IMR-90 (cell line): ENCODE results near the gene SLC22A2. TPM values are rescaled to one million over a fixed set of nuclear protein-coding genes. Genes with fewer than 3 reads are reported as not detected.

Experiments used
- ATAC-seq: fragments of 200-7000 bp; cut with Tn5 transposase; 2 replicates; pipeline ENCODE4 v1.9.1; 2020; ENCODE audit warnings: low read depth, mild to moderate bottlenecking, moderate library complexity
- BruUV-seq: library from RNA; stranded (reverse); fragments of 400-500 nt; replicated peaks from 2 replicates; lab custom pipeline; 2021; lab: Mats Ljungman, UMichigan
- CTCF ChIA-PET: fragments of 300-600 bp; formaldehyde crosslinking; extraction: SDS; loops from one replicate; lab custom pipeline; 2021; ENCODE audit warnings: antibody characterized with exemption; lab: Yijun Ruan, JAX
- POLR2A ChIA-PET: fragments of 300-600 bp; sonication (Branson Sonifier 250); formaldehyde crosslinking; loops from one replicate; lab custom pipeline; 2022; ENCODE audit warnings: antibody characterized with exemption; ENCODE audit not compliant: unreplicated experiment; lab: Charles Lee
- DNase-seq: peaks from one replicate; pipeline ENCODE4 v3.0.0; 2013
- H2AFZ ChIP-seq: replicated peaks from 2 replicates; pipeline ENCODE3; 2013; ENCODE audit warnings: low read length, mild to moderate bottlenecking; ENCODE audit not compliant: poor library complexity
- H2AK5ac ChIP-seq: 2 replicates; pipeline ENCODE4 v1.6.1; 2013; ENCODE audit warnings: low read depth, low read length, inconsistent platforms
- H2AK9ac ChIP-seq: replicated peaks from 2 replicates; pipeline ENCODE3; 2013; ENCODE audit warnings: mild to moderate bottlenecking, low read depth, low read length, moderate library complexity; ENCODE audit not compliant: poor library complexity
- H2BK120ac ChIP-seq: 2 replicates; pipeline ENCODE4 v1.6.1; 2013; ENCODE audit warnings: low read depth, low read length, inconsistent platforms
- H2BK15ac ChIP-seq: 3 replicates; pipeline ENCODE4 v1.6.1; 2013; ENCODE audit warnings: low read depth, low read length, inconsistent platforms
- H2BK20ac ChIP-seq: 2 replicates; pipeline ENCODE4 v1.6.1; 2013; ENCODE audit warnings: low read depth, mild to moderate bottlenecking, inconsistent platforms, low read length, moderate library complexity
- H2BK5ac ChIP-seq: 2 replicates; pipeline ENCODE4 v1.6.1; 2013; ENCODE audit warnings: mild to moderate bottlenecking, low read depth, low read length, inconsistent platforms; ENCODE audit not compliant: poor library complexity, severe bottlenecking
- H3K14ac ChIP-seq: replicated peaks from 2 replicates; pipeline ENCODE4 v1.6.1; 2013; ENCODE audit warnings: low read depth, low read length, inconsistent platforms
- H3K18ac ChIP-seq: 2 replicates; pipeline ENCODE4 v1.6.1; 2013; ENCODE audit warnings: low read depth, low read length, control low read depth
- H3K23ac ChIP-seq: 2 replicates; pipeline ENCODE4 v1.6.1; 2013; ENCODE audit warnings: low read depth, low read length, inconsistent platforms
- H3K27ac ChIP-seq: 2 replicates; pipeline ENCODE4 v1.5.1; 2013; ENCODE audit warnings: mild to moderate bottlenecking, control low read depth, low read length; ENCODE audit not compliant: insufficient read depth
- H3K27me3 ChIP-seq: 2 replicates; pipeline ENCODE4 v1.6.1; 2013; ENCODE audit warnings: low read length; ENCODE audit not compliant: control insufficient read depth, insufficient read depth
- H3K36me3 ChIP-seq: 2 replicates; pipeline ENCODE4 v1.6.1; 2013; ENCODE audit warnings: low read length, mixed read lengths; ENCODE audit not compliant: control insufficient read depth, insufficient read depth
- H3K4ac ChIP-seq: 2 replicates; pipeline ENCODE4 v1.6.1; 2013; ENCODE audit warnings: low read depth, low read length, inconsistent platforms
- H3K4me1 ChIP-seq: 2 replicates; pipeline ENCODE4 v1.6.1; 2013; ENCODE audit warnings: low read length, mixed read lengths; ENCODE audit not compliant: control insufficient read depth, insufficient read depth
- H3K4me2 ChIP-seq: 2 replicates; pipeline ENCODE4 v1.6.1; 2013; ENCODE audit warnings: low read depth, mild to moderate bottlenecking, control low read depth, low read length, moderate library complexity
- H3K4me3 ChIP-seq: 2 replicates; pipeline ENCODE4 v1.5.1; 2013; ENCODE audit warnings: low read depth, mild to moderate bottlenecking, control low read depth, low read length, moderate library complexity; ENCODE audit not compliant: insufficient read depth
- H3K56ac ChIP-seq: 2 replicates; pipeline ENCODE4 v1.6.1; 2013; ENCODE audit warnings: low read length, inconsistent platforms; ENCODE audit not compliant: insufficient read depth; ENCODE audit errors: extremely low read depth
- H3K79me1 ChIP-seq, 2 experiments: 2 replicates each; pipeline ENCODE4 v1.6.1; 2013; ENCODE audit warnings: low read length in 2 of 2, inconsistent platforms in 1 of 2, low read depth in 1 of 2
- H3K9ac ChIP-seq: 2 replicates; pipeline ENCODE4 v1.6.1; 2013; ENCODE audit warnings: low read depth, low read length, control low read depth
- H3K9me1 ChIP-seq: 2 replicates; pipeline ENCODE4 v1.6.1; 2013; ENCODE audit warnings: low read length, inconsistent platforms; ENCODE audit not compliant: insufficient read depth
- H3K9me3 ChIP-seq: 2 replicates; pipeline ENCODE4 v1.6.1; 2013; ENCODE audit warnings: low read length; ENCODE audit not compliant: control insufficient read depth, insufficient read depth
- H4K20me1 ChIP-seq: 2 replicates; pipeline ENCODE4 v1.6.1; 2013; ENCODE audit warnings: low read length, inconsistent platforms; ENCODE audit not compliant: insufficient read depth
- H4K5ac ChIP-seq: 2 replicates; pipeline ENCODE4 v1.6.1; 2013; ENCODE audit warnings: mild to moderate bottlenecking, low read depth, low read length, control low read depth
- H4K8ac ChIP-seq, 2 experiments: 2 replicates each; pipeline ENCODE4 v1.6.1; 2013; ENCODE audit warnings: low read depth in 2 of 2, low read length in 2 of 2, control low read depth in 1 of 2, inconsistent platforms in 1 of 2
- H4K91ac ChIP-seq: 2 replicates; pipeline ENCODE4 v1.6.1; 2013; ENCODE audit warnings: low read depth, low read length, inconsistent platforms; ENCODE audit not compliant: insufficient read depth
- CEBPB ChIP-seq: IDR thresholded peaks from 2 replicates; pipeline ENCODE4 v1.6.1; 2012; ENCODE audit warnings: low read depth, low read length, improper control_type of control experiment
- FOS ChIP-seq: fragments of 150-350 bp; IDR thresholded peaks from 2 replicates; pipeline ENCODE4 v1.6.1; 2016; ENCODE audit warnings: low read depth, low read length
- MAFK ChIP-seq: IDR thresholded peaks from 2 replicates; pipeline ENCODE4 v1.6.1; 2012; ENCODE audit warnings: low read depth, low read length, improper control_type of control experiment
- MAZ ChIP-seq: IDR thresholded peaks from 2 replicates; pipeline ENCODE4 v1.6.1; 2012; ENCODE audit warnings: low read depth, mild to moderate bottlenecking, low read length, improper control_type of control experiment, moderate library complexity, borderline replicate concordance
- MXI1 ChIP-seq: IDR thresholded peaks from 2 replicates; pipeline ENCODE4 v1.6.1; 2012; ENCODE audit warnings: low read depth, mild to moderate bottlenecking, low read length, moderate library complexity, borderline replicate concordance
- NFE2L2 ChIP-seq: fragments of 150-350 bp; IDR thresholded peaks from 2 replicates; pipeline ENCODE4 v1.6.1; 2016; ENCODE audit warnings: low read depth, mild to moderate bottlenecking, low read length
- RAD21 ChIP-seq: IDR thresholded peaks from 2 replicates; pipeline ENCODE4 v1.6.1; 2012; ENCODE audit warnings: low read length, improper control_type of control experiment
- RCOR1 ChIP-seq: IDR thresholded peaks from 2 replicates; pipeline ENCODE4 v1.6.1; 2012; ENCODE audit warnings: mild to moderate bottlenecking, low read length, improper control_type of control experiment; ENCODE audit not compliant: insufficient replicate concordance
- RFX5 ChIP-seq: IDR thresholded peaks from 2 replicates; pipeline ENCODE4 v1.8.0; 2012; ENCODE audit warnings: low read depth, mild to moderate bottlenecking, low read length, moderate library complexity
- SMC3 ChIP-seq: fragments of 150-350 bp; IDR thresholded peaks from 2 replicates; pipeline ENCODE4 v1.6.1; 2016; ENCODE audit warnings: low read depth, mild to moderate bottlenecking, antibody characterized with exemption, low read length, moderate library complexity
- WGBS, 2 experiments: methylation state at CpG; one replicate each; pipeline versions ENCODE4 v1.1.5 to v1.1.7; 2013; ENCODE audit warnings: missing lambda C conversion rate in 2 of 2; ENCODE audit not compliant: insufficient read length in 1 of 2; ENCODE audit errors: extremely low coverage in 2 of 2; 5-methylcytosine and 5-hydroxymethylcytosine counted together
- dilution Hi-C: fragments of 300-500 bp; cut with HindIII; formaldehyde crosslinking; loops from one replicate; pipeline ENCODE4 v1.14.3; 2018; ENCODE audit warnings: low sequenced_read_pairs; ENCODE audit not compliant: unreplicated experiment
- in situ Hi-C: fragments of 300-500 bp; cut with MboI; formaldehyde crosslinking; loops from 3 replicates; pipeline ENCODE4 v1.14.3; 2019; ENCODE audit warnings: low sequenced_read_pairs, inconsistent platforms, mixed read lengths
- intact Hi-C: fragments of 100-400 bp; cut with micrococcal nuclease; formaldehyde crosslinking; loops from 2 replicates; pipeline ENCODE4 v1.10.0; 2022
- polyA plus RNA-seq, 3 experiments: library from polyadenylated mRNA; depleted of rRNA; stranded (reverse); fragments of >200 nt; gene quantifications; 2 replicates each; pipeline ENCODE4 v1.2.3, GENCODE V29; 2012; ENCODE audit warnings: low replicate concordance in 1 of 3
- total RNA-seq: library from RNA; depleted of rRNA; stranded (reverse); fragments of >200 nt; gene quantifications from 2 replicates; pipeline ENCODE4 v1.2.3, GENCODE V29; 2012
- TF ChIP-seq, protein P1 (sequence below): fragments of 150-350 bp; IDR thresholded peaks from 2 replicates; pipeline ENCODE4 v1.6.1; 2016; ENCODE audit warnings: low read depth, mild to moderate bottlenecking, low read length, moderate library complexity, borderline replicate concordance
- TF ChIP-seq, protein P2 (sequence below): conservative IDR thresholded peaks from 2 replicates; pipeline ENCODE4 v1.5.1; 2012; ENCODE audit warnings: mild to moderate bottlenecking, low read depth, low read length, improper control_type of control experiment

Gene SLC22A2
- total and polyA plus RNA-seq, 2 of the 4 experiments (the other 2 are of a cell fraction), result not detected

DNA sequence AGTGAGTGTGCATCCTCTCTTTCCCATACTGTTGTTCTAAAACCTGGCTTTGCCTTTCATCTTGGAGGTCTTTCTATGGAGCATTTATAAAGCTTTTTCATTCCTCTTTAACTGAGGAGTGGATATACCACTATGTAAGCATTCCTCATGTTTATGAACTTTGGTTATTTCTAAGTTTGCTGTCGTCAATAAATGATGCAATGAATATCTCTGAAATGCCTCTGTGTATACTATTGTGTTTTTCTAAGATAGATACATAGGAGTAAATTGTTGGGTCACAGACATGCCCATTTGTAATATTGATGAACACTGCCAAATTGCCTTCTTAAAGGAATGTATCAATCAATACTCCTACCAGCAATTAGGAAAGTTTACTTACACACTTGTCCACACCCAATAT is 53.9 kb downstream of the SLC22A2 start:
- H4K5ac ChIP-seq, result no peak overlapping the region
- no peak overlapping the region for H2BK5ac ChIP-seq
- no CpG with 5 or more reads among the region's 1 CpG for WGBS, 2 experiments
- H3K9ac ChIP-seq, result no peak overlapping the region
- no peak overlapping the region for H3K27ac ChIP-seq
- H3K4me1 ChIP-seq, result no peaks in the 10 kb centered on the region
- ChIA-PET CTCF (no interaction called here), POLR2A (no interaction called here)
- H3K36me3 ChIP-seq, result no peaks in the 10 kb centered on the region
- H3K4me3 ChIP-seq, result no peak overlapping the region
- no peaks in the 10 kb centered on the region for H3K9me1 ChIP-seq
- no peaks in the 10 kb centered on the region for H3K79me1 ChIP-seq
- no peak overlapping the region for H3K18ac ChIP-seq
- ATAC-seq (no peak), DNase-seq (no peak)
- no peaks in the 10 kb centered on the region for H4K20me1 ChIP-seq
- H2AFZ ChIP-seq, result no peak overlapping the region
- TF ChIP-seq MAZ, result no peak
- TF ChIP-seq CEBPB, result no peak
- TF ChIP-seq SMC3, result no peak
- TF ChIP-seq, protein P1, sequence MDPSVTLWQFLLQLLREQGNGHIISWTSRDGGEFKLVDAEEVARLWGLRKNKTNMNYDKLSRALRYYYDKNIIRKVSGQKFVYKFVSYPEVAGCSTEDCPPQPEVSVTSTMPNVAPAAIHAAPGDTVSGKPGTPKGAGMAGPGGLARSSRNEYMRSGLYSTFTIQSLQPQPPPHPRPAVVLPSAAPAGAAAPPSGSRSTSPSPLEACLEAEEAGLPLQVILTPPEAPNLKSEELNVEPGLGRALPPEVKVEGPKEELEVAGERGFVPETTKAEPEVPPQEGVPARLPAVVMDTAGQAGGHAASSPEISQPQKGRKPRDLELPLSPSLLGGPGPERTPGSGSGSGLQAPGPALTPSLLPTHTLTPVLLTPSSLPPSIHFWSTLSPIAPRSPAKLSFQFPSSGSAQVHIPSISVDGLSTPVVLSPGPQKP, result no peak
- TF ChIP-seq MAFK, result no peak
- TF ChIP-seq RFX5, result no peak
- no peak for TF ChIP-seq RCOR1
- TF ChIP-seq RAD21, result no peak
- no peak for TF ChIP-seq NFE2L2
- TF ChIP-seq MXI1, result no peak
- TF ChIP-seq FOS, result no peak
- TF ChIP-seq, protein P2, sequence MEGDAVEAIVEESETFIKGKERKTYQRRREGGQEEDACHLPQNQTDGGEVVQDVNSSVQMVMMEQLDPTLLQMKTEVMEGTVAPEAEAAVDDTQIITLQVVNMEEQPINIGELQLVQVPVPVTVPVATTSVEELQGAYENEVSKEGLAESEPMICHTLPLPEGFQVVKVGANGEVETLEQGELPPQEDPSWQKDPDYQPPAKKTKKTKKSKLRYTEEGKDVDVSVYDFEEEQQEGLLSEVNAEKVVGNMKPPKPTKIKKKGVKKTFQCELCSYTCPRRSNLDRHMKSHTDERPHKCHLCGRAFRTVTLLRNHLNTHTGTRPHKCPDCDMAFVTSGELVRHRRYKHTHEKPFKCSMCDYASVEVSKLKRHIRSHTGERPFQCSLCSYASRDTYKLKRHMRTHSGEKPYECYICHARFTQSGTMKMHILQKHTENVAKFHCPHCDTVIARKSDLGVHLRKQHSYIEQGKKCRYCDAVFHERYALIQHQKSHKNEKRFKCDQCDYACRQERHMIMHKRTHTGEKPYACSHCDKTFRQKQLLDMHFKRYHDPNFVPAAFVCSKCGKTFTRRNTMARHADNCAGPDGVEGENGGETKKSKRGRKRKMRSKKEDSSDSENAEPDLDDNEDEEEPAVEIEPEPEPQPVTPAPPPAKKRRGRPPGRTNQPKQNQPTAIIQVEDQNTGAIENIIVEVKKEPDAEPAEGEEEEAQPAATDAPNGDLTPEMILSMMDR, result no peak
- H3K27me3 ChIP-seq, result no peaks in the 10 kb centered on the region
- H4K91ac ChIP-seq, result no peak overlapping the region
- no peak overlapping the region for H2BK20ac ChIP-seq
- no peak overlapping the region for H4K8ac ChIP-seq
- dilution Hi-C loops (no loop called here), in situ Hi-C loops (no loop called here), intact Hi-C loops (no loop called here)
- H2AK9ac ChIP-seq, result no peak overlapping the region
- H3K14ac ChIP-seq, result no peak overlapping the region
- H3K9me3 ChIP-seq, result no peaks in the 10 kb centered on the region; the same call in 1 of the 2 replicates
- no peak overlapping the region for H3K23ac ChIP-seq
- H3K4me2 ChIP-seq, result no peak overlapping the region
- no peak overlapping the region for H2AK5ac ChIP-seq
- no peak overlapping the region for H2BK15ac ChIP-seq
- H3K4ac ChIP-seq, result no peak overlapping the region
- H3K56ac ChIP-seq, result no peak overlapping the region
- no peak overlapping the region for H2BK120ac ChIP-seq
- no TSS peak for BruUV-seq
